ENCODE measurements around the gene GRB2. TPM values are rescaled to one million over a fixed set of nuclear protein-coding genes. Genes with fewer than 3 reads are reported as not detected.

GRB2 gene
- total and polyA plus RNA-seq, 2 experiments from 2014 or later = 89.0 to 112 TPM

DNA sequence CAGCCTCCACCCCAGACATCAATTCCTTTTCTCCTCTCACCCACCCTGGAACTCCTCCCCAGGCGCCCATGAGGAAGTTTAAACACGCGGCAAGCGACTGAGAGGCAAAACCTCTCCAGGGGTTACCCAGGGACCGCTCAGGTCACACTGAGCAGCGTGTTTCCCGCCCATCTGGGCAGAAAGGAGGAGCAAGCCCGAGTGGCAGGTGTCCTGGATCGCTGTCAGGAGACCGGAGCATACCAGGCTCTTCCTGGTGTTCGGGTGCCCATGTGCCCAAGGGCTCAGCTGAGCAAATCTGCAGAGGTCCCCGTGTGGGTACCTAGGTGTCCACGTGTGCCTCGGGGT is 116.7 kb downstream of the GRB2 start:
- peak overlapping the region; percentile 97 for H2AFZ ChIP-seq
- H3K27me3 ChIP-seq (ENCODE audit: insufficient read depth) = no peaks in the 10 kb centered on the region
- H3K27ac ChIP-seq (ENCODE audit: low read depth) = 0 out of 2 replicates have a peak overlapping the region, but pooled peaks have one; percentile 4
- Mint-ChIP-seq H3K9me3 (no peaks in the 10 kb centered on the region), H3K27ac (no peak overlapping the region), H3K4me1 (peaks cover 4% of the 10 kb centered on the region), H3K4me3 (peak overlapping the region; percentile 89), H3K36me3 (ENCODE audit: low read depth) (peaks cover 15% of the 10 kb centered on the region; the same call in 2 of the 3 replicates), H3K27me3 (ENCODE audit: insufficient read depth, low read depth, poor library complexity) (peaks cover 6% of the 10 kb centered on the region)
- H3K79me2 ChIP-seq (replicated peaks; ENCODE audit: insufficient read depth) = peaks cover 6% of the 10 kb centered on the region
- peak; percentile 72 for DNase-seq (ENCODE audit: low spot score)
- H3K9me2 ChIP-seq (ENCODE audit: insufficient read depth) = no peaks in the 10 kb centered on the region
- no peaks in the 10 kb centered on the region for H3K36me3 ChIP-seq (ENCODE audit: insufficient read depth)
- H3K4me3 ChIP-seq = peak overlapping the region; percentile 88
- peaks cover 5% of the 10 kb centered on the region for H3K4me1 ChIP-seq (ENCODE audit: insufficient read depth)
- peak; percentile 59 for ATAC-seq
- peak overlapping the region; percentile 89 for H3K4me2 ChIP-seq
- peaks cover 7% of the 10 kb centered on the region; the same call in 1 of the 2 replicates for H3F3A ChIP-seq (replicated peaks; ENCODE audit: low read depth)
- TF ChIP-seq JUNB (IDR thresholded peaks at IDR 0.05; ENCODE audit: unreplicated experiment) (no peak), CREB1 (CRISPR knock-in tag; IDR thresholded peaks at IDR 0.05; ENCODE audit: low read depth) (no peak), POLR2AphosphoS5 (IDR thresholded peaks at IDR 0.05; ENCODE audit: low read depth) (no peak), EZH2 (IDR thresholded peaks at IDR 0.05; ENCODE audit: low read depth, unreplicated experiment) (no peak), NANOG (IDR thresholded peaks at IDR 0.05; ENCODE audit: borderline replicate concordance) (no peak), CTCF (conservative IDR thresholded peaks at IDR 0.05; ENCODE audit: low read depth in 2 of 2) (no peak)
- H4K20me1 ChIP-seq (replicated peaks; ENCODE audit: insufficient read depth) = no peaks in the 10 kb centered on the region

- Histone ChIP-seq H3K4me2 (peak overlapping the region; percentile 89), H3K36me3 (ENCODE audit: insufficient read depth) (no peaks in the 10 kb centered on the region; the same call in 1 of the 2 replicates), H3K27me3 (ENCODE audit: insufficient read depth) (no peaks in the 10 kb centered on the region), H2AFZ (peak overlapping the region; percentile 97; the same call in 1 of the 2 replicates), H3K4me3 (peak overlapping the region; percentile 88), H4K20me1 (replicated peaks; ENCODE audit: insufficient read depth) (no peaks in the 10 kb centered on the region), H3K9me2 (ENCODE audit: insufficient read depth) (no peaks in the 10 kb centered on the region), H3K79me2 (replicated peaks; ENCODE audit: insufficient read depth) (peaks cover 6% of the 10 kb centered on the region), H3F3A (replicated peaks; ENCODE audit: low read depth) (peaks cover 7% of the 10 kb centered on the region; the same call in 1 of the 2 replicates), H3K4me1 (ENCODE audit: insufficient read depth) (peaks cover 5% of the 10 kb centered on the region), H3K27ac (ENCODE audit: low read depth) (no peak overlapping the region)
- Mint-ChIP-seq H3K4me3 (peak overlapping the region; percentile 89), H3K4me1 (peaks cover 4% of the 10 kb centered on the region), H3K27ac (no peak overlapping the region), H3K36me3 (ENCODE audit: low read depth) (peaks cover 18% of the 10 kb centered on the region), H3K27me3 (ENCODE audit: insufficient read depth, low read depth, poor library complexity) (peaks cover 6% of the 10 kb centered on the region), H3K9me3 (no peaks in the 10 kb centered on the region; the same call in 2 of the 3 replicates)
- ATAC-seq (no peak), DNase-seq (ENCODE audit: low spot score) (no peak)
- TF ChIP-seq EZH2phosphoT487 (IDR thresholded peaks at IDR 0.05; ENCODE audit: unreplicated experiment) (no peak), CREB1 (CRISPR knock-in tag; IDR thresholded peaks at IDR 0.05; ENCODE audit: low read depth) (no peak), EZH2 (IDR thresholded peaks at IDR 0.05; ENCODE audit: low read depth, unreplicated experiment) (no peak)
These were observed 117.1 kb downstream of the GRB2 start for GRCh38 chr17:75288359-75288758.

- H3K79me2 ChIP-seq (replicated peaks; ENCODE audit: insufficient read depth) = peaks cover 6% of the 10 kb centered on the region
- no peak for ATAC-seq
- peaks cover 5% of the 10 kb centered on the region for H3K4me1 ChIP-seq (ENCODE audit: insufficient read depth)
- H3K4me3 ChIP-seq = no peak overlapping the region
- H3K27me3 ChIP-seq (ENCODE audit: insufficient read depth) = no peaks in the 10 kb centered on the region
- no peaks in the 10 kb centered on the region for H4K20me1 ChIP-seq (replicated peaks; ENCODE audit: insufficient read depth)
- peaks cover 6% of the 10 kb centered on the region for H3K27me3 Mint-ChIP-seq (ENCODE audit: insufficient read depth, low read depth, poor library complexity)
- no peak overlapping the region for H2AFZ ChIP-seq
- H3K4me1 Mint-ChIP-seq = peaks cover 4% of the 10 kb centered on the region
- H3K27ac Mint-ChIP-seq = no peak overlapping the region
- no peaks in the 10 kb centered on the region for H3K9me2 ChIP-seq (ENCODE audit: insufficient read depth)
- H3K36me3 ChIP-seq (ENCODE audit: insufficient read depth) = no peaks in the 10 kb centered on the region; the same call in 1 of the 2 replicates
- H3K4me2 ChIP-seq = no peak overlapping the region
- peak overlapping the region; percentile 89; the same call in 1 of the 3 replicates for H3K4me3 Mint-ChIP-seq
- no peak for DNase-seq (ENCODE audit: low spot score)
- H3F3A ChIP-seq (replicated peaks; ENCODE audit: low read depth) = peaks cover 7% of the 10 kb centered on the region; the same call in 1 of the 2 replicates
- H3K27ac ChIP-seq (ENCODE audit: low read depth) = no peak overlapping the region
- H3K9me3 Mint-ChIP-seq = no peaks in the 10 kb centered on the region; the same call in 2 of the 3 replicates
- H3K36me3 Mint-ChIP-seq (ENCODE audit: low read depth) = peaks cover 25% of the 10 kb centered on the region
- TF ChIP-seq, protein P1, sequence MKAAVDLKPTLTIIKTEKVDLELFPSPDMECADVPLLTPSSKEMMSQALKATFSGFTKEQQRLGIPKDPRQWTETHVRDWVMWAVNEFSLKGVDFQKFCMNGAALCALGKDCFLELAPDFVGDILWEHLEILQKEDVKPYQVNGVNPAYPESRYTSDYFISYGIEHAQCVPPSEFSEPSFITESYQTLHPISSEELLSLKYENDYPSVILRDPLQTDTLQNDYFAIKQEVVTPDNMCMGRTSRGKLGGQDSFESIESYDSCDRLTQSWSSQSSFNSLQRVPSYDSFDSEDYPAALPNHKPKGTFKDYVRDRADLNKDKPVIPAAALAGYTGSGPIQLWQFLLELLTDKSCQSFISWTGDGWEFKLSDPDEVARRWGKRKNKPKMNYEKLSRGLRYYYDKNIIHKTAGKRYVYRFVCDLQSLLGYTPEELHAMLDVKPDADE (IDR thresholded peaks at IDR 0.05) = no peak
- TF ChIP-seq EZH2phosphoT487 (IDR thresholded peaks at IDR 0.05; ENCODE audit: unreplicated experiment) (no peak), CTCF (conservative IDR thresholded peaks at IDR 0.05; ENCODE audit: low read depth in 2 of 2) (no peak), JUNB (IDR thresholded peaks at IDR 0.05; ENCODE audit: unreplicated experiment) (no peak), STAT1 (IDR thresholded peaks at IDR 0.05; ENCODE audit: unreplicated experiment) (no peak), CREB1 (CRISPR knock-in tag; IDR thresholded peaks at IDR 0.05; ENCODE audit: low read depth) (no peak), ZNF331 (CRISPR knock-in tag; IDR thresholded peaks at IDR 0.05; ENCODE audit: low read depth) (no peak), ZNF114 (CRISPR knock-in tag; IDR thresholded peaks at IDR 0.05) (no peak)
These were observed 118.3 kb downstream of the GRB2 start for GRCh38 chr17:75287221-75287620.

Measured in GM23338 (cell line).